ENCODE data around the gene HMGXB4.

The HMGXB4 gene

DNA sequence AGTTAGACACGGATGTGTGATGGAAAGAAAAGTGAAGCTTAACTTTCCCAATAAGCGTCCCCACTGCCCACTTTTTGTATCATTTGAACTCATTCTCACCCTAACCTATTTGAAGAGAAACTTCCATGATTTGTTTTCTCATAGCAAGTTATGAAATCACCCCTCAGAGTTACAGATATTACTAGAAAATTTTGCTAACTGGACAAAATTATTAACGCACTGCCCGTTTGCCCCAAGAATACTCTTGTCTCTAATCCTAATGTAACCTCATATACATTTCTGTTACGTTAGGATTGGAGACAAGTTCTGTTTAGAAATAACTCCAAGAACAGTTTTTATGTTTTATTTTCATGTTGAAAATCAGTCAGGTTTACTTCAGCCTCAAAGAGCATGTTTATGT lies 67.9 kb downstream of the HMGXB4 start:
- no peak for DNase-seq

DNA sequence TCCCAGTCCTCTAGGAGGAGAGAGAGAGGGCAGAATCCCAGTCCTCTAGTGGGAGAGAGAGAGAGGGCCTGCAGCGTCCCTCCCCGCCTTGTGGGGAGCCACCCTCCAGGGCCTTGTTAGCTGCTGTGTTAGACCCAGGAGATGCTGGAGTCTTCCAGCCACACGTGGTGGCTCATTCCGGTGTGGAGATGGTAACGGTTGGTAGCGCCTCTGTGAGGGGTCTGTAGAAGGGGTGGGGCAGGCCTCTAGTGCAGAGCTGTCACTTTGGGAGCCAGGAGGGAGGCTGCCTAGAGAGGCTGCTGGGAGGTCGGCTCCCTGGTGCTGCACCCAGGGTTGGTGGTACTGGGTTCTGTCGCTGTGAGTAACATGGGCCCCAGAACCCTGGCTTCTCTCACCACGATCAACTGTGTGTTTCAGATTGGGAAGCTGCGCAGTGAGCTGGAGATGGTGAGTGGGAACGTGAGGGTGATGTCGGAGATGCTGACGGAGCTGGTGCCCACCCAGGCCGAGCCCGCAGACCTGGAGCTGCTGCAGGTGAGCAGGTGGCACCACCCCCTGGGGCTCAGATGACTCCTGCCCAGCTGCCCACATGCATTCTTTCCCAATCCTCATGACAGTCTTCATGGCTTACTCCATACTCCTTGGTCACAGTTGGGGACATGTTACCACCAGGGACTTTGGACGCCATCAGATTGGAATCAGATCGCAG lies 69.7 kb downstream of the HMGXB4 start:
- no peak for DNase-seq

DNA sequence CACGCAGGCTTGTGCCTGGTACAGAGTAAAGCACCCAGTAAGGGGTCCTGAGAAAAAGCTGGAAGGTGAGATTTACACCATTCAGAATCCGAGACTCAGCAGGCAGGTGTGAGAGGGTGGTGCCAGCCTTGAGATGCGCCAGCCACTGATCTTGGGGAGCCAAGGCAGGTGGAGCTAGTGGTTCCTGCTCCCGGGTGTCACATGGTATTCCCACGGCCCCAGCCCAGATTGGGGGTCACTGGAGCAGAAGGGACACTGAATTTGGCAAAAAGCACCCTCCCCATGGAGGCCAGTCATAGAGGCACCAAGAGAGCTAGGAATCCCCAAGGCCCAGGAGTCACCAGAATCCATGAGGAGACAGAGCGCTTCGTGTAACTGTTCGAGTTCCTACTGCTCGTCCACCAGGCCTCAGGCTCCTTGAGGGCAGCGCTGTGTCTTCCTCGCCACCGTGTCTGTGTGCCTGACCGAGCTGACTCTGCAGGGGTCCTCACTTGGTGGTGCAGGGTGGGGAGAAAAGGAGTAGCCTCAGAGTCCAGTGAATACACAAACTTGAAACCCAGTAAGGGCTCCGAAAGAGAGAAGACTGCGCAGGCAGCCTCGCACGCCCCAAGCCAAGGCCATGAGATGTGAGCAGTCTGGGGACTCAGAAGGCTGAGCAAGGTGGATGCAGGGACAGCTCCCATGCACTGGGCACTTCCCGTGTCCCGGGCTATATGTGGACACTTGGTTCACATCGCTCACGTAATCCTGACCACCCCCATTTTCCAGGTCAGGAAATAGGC lies 70.6 kb downstream of the HMGXB4 start:
- no peak for DNase-seq

DNA sequence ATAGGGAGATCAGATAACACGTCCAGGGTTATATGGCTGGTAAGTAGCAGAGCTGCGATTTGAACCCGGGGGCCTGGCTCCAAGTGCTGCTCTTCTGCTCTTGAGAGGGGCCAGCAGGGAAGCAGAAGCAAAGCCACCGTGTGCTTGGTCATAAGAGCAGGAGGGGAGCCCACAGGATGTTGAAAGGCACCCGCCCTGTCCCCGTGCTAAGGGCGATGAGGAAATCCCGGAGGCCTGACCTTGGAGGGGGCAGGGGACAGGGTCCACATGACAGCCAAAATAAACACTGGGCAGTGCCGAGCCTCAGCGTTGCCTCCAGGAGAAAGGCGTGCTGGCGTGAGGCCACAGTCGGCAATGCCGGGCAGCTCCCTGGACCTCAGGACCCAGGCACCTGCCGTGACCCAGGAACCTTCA lies 71.2 kb downstream of the HMGXB4 start:
- no peak for DNase-seq

DNA sequence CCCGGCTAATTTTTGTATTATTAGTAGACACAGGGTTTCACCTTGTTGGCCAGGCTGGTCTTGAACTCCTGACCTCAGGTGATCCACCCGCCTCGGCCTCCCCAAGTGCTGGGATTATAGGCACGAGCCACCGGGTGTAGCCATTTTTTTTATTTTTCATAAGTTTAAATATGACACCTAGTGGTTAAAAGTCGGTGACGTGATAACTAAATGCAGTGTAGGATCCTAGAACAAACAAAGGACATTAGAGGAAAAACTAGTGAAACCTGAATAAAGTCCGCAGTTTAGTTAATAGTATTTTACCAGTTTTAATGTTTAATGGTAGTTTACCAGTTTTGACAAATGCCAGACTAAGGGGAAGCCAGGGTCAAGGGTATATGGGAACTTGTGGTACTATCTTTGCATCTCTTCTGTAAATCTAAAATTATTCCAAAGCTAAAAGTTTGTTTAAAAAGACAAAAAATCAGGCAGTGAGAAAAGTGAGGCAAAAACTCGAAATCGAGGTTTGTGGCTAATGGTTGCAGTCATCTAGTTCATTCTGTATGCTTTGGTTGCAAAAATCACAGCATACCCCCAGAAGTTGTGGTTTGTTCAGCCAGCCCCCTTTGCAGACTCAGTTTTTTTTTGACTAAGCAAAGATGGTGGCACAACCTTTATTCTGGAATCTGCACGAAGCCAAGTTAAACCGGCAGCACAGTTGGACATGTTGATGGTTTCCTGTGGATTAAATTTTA lies 72.0 kb downstream of the HMGXB4 start:
- DNase-seq: no peak

DNA sequence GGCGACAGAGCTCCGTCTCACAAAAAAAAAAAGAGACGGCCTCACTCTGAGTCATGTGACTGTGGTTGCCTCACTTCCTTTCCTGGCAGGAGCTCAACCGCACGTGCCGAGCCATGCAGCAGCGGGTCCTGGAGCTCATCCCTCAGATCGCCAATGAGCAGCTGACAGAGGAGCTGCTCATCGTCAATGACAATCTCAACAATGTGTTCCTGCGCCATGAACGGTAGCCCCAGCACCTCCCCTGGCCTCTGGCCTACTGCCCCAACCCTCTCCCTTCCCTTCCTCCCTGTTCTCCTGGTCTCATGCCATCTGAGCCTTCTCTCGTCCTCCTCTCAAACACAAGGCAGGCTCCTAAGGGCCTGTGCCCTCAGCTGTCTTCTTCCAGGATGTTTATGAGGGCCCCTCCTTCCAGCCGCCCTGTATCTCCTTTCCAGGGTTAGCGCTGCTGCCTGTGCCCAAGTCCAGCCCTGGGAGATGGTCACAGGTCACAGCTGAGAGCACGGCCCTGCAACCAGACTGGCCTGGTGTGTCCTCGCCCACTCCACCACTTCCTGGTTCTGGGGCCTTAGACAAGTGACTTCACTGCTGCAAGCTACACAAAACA lies 73.1 kb downstream of the HMGXB4 start:
- peak in 7 of 51 donors; percentile 8 to 21 (median 15) for DNase-seq

DNA sequence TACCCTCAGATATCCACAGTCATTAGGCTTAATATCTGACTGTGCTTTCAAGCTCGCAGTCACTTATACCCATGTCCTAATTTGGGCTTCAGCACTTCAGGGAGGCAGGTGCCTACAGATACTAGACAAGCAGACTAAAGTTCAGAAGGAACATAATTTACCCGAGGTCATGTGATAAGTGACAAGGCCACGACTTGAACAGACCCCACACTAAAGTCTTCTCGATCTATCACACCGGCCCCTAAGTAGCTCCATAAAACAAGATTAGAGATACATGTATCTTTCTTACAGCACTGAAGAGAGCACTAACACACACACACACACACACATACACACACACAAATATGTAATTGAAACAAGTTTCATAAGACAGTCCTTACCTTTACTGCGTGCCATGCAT lies 75.0 kb downstream of the HMGXB4 start:
- no peak for DNase-seq

DNA sequence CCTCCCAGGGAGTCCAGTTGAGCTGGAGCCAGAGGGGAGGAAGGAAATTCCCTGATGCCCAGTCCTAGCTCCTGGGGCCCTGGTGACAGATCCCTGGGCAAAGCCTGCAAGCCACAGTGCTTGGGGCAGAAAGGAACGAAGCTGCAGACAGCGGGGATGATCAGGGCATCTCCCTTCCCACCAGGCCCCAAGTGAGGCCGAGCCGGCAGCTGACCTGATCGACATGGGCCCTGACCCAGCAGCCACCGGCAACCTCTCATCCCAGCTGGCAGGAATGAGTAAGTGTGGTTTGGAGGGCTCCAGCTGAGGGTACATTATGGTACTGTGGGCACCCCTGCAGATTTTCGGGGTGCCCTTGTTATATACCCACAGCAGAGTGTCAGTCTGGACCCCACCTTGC lies 75.9 kb downstream of the HMGXB4 start:
- DNase-seq: no peak

DNA sequence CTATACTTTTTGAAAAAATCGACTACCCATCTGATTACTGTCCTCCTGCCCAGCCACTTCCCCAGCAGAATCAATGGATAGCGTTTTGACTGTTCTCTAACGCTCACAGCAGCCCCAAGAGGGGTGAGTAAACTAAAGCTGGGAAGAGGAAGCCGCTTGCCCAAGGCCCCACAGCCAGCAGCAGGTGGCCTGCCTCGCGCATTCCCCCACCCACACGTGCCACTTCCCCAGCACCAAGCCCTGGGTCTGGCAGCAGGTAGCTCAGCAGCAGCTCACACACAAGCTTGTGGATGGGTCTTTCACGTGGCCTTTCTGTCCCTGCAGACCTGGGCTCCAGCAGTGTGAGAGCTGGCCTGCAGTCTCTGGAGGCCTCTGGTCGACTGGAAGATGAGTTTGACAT lies 76.7 kb downstream of the HMGXB4 start:
- DNase-seq: no peak

DNA sequence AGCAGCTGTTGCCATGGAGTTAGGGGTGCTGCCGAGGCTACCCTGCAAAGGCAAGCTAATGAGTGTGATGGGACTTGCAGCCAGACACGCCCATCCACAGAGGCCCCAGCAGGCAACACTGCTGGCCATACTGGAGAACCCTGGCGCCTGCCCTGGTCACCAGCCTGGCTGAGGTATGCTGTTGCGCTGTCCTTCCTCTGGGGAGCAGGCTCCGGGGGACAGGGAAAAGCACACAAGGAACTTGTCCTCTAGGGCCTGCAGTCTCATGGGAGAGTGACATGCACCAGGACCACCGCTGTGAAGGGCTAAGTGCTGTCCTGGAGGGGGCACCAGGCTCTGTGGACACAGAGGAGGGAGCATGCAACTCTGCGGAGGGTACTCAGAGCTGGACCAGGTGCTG lies 78.2 kb downstream of the HMGXB4 start:
- no peak for DNase-seq

DNA sequence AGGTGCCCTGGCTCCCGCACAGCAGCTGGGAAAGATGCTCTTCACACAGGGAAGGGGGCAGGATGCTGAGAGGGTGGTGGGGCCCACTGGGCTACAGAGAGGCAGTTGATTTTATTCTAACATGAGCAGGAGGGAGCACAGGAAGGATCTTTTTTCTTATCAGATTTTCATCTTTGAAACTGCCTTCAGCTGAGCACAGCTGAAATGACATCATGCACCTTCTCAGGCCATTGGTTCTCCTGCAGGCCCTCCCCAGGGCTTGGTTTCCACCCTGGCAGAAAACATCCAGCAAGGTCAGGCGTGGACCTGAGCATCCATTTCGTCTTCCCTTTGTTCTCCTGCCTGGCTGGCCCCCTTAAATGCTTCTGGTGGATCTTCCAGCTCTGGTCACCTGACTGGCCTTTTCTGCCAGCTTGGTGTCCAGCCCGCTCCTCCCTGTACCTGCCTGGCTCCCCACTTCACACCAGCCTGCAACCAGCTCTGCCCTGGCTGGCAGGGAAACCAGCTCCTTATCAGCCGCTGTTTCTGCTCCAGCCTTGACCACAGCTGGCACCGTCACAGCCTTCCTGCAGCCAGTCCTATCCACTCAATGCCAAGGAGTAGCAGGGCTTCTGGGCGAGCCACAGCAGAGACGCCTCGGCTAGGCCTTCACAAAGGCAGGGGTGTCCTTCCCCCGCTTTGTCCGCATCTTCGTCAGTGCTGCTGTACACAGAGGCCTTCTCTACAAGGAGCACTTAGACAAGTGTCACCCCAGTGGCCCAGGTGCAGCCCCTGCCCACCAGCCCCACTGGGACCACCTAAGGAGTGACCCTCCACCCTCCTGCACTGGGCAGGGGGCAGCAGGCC lies 78.9 kb downstream of the HMGXB4 start:
- no peak for DNase-seq

DNA sequence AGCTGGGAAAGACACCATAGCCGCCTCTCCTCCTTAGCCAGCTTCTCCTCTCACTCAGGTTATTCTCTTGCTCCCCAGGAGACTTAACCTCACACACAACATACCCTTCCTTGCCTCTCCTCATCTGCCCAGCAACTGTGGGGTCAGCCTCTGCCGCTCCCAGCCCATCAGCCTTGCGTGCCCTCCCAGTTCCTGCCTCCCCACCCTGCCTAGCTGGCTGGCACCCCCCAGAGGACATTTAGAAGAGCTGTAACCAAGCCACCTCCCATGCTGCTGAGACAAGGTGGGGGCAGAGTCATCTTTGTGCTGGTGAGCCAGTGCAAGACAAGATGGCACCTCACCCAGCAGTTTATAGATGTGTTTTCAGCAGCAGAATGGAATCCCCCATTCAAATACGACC lies 80.6 kb downstream of the HMGXB4 start:
- no peak for DNase-seq

DNA sequence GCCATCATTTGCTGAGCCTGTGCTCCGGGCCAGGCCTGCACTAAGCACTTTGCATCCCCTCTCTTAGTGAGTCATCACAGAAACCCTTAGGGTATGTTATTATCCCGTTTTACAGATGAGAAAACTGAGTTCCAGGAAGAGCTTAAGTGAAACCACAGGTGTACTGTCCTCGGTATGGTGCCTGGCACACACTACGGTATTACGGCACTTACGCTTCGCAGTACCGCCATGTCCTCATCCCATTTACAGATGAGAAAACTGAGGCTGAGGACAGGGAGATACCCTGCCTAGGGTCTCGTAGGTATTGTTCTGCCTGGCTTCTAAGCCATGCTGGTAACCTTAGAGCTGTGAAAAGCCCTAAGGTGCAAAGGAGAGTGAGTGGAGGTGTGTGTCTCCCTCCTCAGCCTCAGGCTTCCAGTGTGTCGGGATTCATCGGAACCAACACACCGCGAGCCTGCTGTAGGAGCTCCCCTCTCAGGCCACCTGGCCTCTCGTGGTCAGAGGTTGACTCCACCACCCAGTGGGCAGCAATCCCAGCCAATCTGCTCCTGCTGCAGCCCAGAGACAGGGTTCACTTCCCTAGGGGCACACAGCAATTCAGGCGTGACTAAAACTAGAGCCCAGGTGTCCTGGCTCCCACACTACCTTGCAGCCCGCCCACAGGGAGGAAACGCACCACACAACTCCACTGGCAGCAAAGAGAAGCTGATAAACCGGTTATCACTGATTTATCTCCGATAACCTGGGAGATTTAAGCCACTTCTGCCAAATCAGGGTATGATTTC lies 84.0 kb downstream of the HMGXB4 start:
- no peak for DNase-seq

DNA sequence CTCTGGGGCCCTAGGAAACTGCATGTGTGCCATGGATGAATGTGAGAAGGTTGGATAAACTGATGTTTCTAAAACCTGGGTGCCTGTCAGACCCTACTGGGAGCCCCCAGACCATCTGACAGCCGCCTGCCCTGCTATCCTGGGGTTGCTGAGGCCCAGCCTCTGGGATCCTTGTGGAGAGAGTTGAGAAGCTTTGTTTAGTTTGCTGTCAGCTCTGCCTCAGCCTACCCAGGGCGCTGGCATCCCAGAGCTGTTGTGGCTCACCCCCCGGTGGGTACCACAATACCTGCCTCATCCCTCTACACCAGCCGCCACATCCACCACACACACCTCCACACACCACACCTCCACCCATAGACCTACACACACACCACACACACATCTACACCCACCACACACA lies 85.1 kb downstream of the HMGXB4 start:
- no peak for DNase-seq

DNA sequence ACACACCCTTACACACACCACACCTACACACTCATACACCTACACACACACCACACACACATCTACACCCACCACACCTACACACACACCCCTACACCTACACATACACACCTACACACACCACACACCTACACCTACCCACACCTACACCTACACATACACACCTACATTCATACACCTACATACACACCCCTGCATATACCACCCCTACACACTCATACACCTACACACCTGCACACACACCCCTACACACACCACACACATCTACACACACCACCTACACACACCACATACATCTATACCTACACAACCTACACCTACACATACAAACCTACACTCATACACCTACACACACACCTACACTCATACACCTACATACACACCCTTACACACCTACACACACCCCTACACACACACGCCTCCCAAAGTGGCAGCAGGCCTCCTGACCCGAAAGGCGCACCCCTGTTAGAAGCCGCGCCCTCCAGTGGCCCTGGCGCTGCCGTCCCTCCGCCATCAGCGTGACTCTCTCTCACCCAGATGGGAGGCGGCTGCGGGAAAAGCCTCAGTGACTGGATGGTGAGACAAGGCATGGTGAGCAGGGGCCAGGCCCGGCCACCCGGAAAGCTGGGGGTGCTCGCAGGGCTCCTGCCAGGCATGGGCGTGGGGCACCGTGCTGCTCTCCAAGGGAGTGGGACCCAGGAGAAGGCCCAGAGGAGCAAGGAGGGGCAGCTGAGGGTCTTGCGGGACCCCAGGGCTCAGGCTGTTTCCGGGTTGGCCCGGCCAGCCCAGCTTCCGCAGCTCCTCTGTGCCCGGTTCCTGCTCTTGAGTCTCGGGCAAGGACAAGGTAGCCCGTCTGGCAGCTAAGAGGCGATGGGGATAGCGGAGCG lies 86.6 kb downstream of the HMGXB4 start:
- DNase-seq: no peak

DNA sequence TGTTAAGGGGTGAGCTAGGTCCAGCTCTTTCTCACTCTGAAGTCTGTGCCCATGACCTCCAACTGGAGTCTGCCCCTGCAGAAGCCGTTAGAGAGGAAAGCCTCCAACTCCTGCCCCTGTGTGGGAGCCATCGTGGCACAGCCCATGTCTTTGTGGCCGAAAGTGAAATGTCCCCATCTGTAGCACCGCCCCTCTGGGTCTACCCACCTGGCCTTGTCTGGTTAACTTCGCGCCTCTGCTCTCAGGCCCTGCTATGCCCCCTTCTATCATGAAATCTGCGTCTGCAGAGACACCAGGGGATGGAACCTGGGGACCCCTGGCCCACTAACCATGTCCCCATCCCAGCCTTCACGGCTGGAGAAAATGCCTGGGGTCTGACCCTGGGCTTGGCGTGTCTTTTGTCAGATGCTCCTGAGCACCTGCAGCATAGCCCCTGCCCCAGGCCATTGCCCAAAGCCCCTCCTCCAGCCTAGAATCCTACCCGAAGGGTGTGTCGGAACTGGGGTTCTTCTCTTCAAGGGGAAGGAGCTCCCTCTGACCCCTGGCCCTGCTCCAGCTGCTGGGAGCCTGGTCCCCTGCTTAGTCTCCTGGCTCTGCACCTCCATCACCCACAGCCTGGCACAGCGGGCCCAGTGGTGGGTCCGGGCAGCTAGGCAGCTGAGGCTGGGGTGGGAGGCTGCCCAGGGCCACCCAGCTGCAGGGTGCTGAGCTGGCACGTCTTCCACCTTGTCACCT lies 87.8 kb downstream of the HMGXB4 start:
- DNase-seq: no peak
